Lower lobe of right lung (tissue), 2 donors: ENCODE measurements around the gene MGRN1. TPM values are rescaled to one million over a fixed set of nuclear protein-coding genes. Genes with fewer than 3 reads are reported as not detected.

ENCODE experiments used
- ATAC-seq, 2 donors: fragments of 200-7000 bp; cut with Tn5 transposase; one replicate each; pipeline ENCODE4 v1.9.1; 2020 to 2022; ENCODE audit warnings: mild to moderate bottlenecking in 2 of 2, moderate library complexity in 2 of 2
- DNase-seq: peaks from one replicate; pipeline ENCODE4 v3.0.0-alpha.2; 2020
- H3K27ac ChIP-seq: fragments of 200-600 bp; one replicate; pipeline ENCODE4 v1.8.0; 2022
- H3K27me3 ChIP-seq: fragments of 200-600 bp; one replicate; pipeline ENCODE4 v1.8.0; 2022; ENCODE audit warnings: low read depth
- H3K36me3 ChIP-seq: fragments of 200-600 bp; one replicate; pipeline ENCODE4 v1.8.0; 2022; ENCODE audit warnings: mild to moderate bottlenecking
- H3K4me1 ChIP-seq: fragments of 200-600 bp; one replicate; pipeline ENCODE4 v1.8.0; 2022
- H3K4me3 ChIP-seq: fragments of 200-600 bp; one replicate; pipeline ENCODE4 v1.8.0; 2022; ENCODE audit warnings: mild to moderate bottlenecking
- H3K9me3 ChIP-seq: fragments of 200-600 bp; one replicate; pipeline ENCODE4 v1.8.0; 2022
- CTCF ChIP-seq: fragments of 200-600 bp; IDR thresholded peaks from one replicate; pipeline ENCODE4 v1.8.0; 2022; ENCODE audit warnings: antibody characterized with exemption, mild to moderate bottlenecking
- intact Hi-C: fragments of 100-400 bp; cut with DNase I; formaldehyde crosslinking; loops from one replicate; pipeline ENCODE4 v1.11.0; 2022
- total RNA-seq: library from RNA; stranded (reverse); fragmentation: NEBNext Ultra II Directional; extraction: Animal tissue kit (Norgen Biotek cat#: 25700); gene quantifications from one replicate; pipeline ENCODE4 v1.2.1, GENCODE V29; 2021
- donor health status: DM: no; HTN: yes; CAD: no; lungs with severe emphysema.

MGRN1 gene
- total RNA-seq, 1 donor from 2014 or later = 75.7 TPM

GRCh38 chr16:4636196-4636595 lies 11.6 kb downstream of the MGRN1 start:
- Histone ChIP-seq H3K36me3 (peaks cover 36% of the 10 kb centered on the region), H3K4me3 (no peak overlapping the region), H3K4me1 (peaks cover 13% of the 10 kb centered on the region), H3K27me3 (no peaks in the 10 kb centered on the region), H3K9me3 (peaks cover 2% of the 10 kb centered on the region), H3K27ac (no peak overlapping the region)
- no peak for DNase-seq
- no peak for ATAC-seq
- TF ChIP-seq CTCF = no peak
- intact Hi-C loops = no loop called here

GRCh38 chr16:4637501-4638166 lies 13.0 kb downstream of the MGRN1 start:
- ATAC-seq (no peak), DNase-seq (no peak)
- Histone ChIP-seq H3K4me3 (no peak overlapping the region), H3K36me3 (peaks cover 36% of the 10 kb centered on the region), H3K9me3 (no peaks in the 10 kb centered on the region), H3K4me1 (peaks cover 20% of the 10 kb centered on the region), H3K27me3 (no peaks in the 10 kb centered on the region), H3K27ac (no peak overlapping the region)
- intact Hi-C loops = no loop called here
- no peak for TF ChIP-seq CTCF

GRCh38 chr16:4639899-4640509 lies 15.4 kb downstream of the MGRN1 start:
- Histone ChIP-seq H3K4me3 (no peak overlapping the region), H3K27ac (peak overlapping the region; percentile 64)
- DNase-seq = no peak

GRCh38 chr16:4640572-4641305 lies 16.1 kb downstream of the MGRN1 start:
- Histone ChIP-seq H3K27ac (peak overlapping the region; percentile 64), H3K27me3 (no peaks in the 10 kb centered on the region), H3K9me3 (no peaks in the 10 kb centered on the region), H3K36me3 (peaks cover 27% of the 10 kb centered on the region), H3K4me3 (no peak overlapping the region), H3K4me1 (peaks cover 20% of the 10 kb centered on the region)
- intact Hi-C loops = no loop called here
- peak; percentile 77 to 80 for ATAC-seq
- no peak for TF ChIP-seq CTCF
- DNase-seq = peak; percentile 70

More at GRCh38 chr16:4639899-4640509, 15.4 kb downstream of the MGRN1 start:
- Histone ChIP-seq H3K36me3 (peaks cover 28% of the 10 kb centered on the region), H3K9me3 (no peaks in the 10 kb centered on the region), H3K27me3 (no peaks in the 10 kb centered on the region), H3K4me1 (peaks cover 20% of the 10 kb centered on the region)
- TF ChIP-seq CTCF = no peak
- intact Hi-C loops = no loop called here
- peak in 1 of 2 donors; percentile 30 for ATAC-seq

GRCh38 chr16:4641306-4641687 lies 16.7 kb downstream of the MGRN1 start:
- Histone ChIP-seq H3K36me3 (peaks cover 23% of the 10 kb centered on the region), H3K27me3 (no peaks in the 10 kb centered on the region), H3K27ac (peak overlapping the region; percentile 64), H3K4me3 (no peak overlapping the region), H3K9me3 (no peaks in the 10 kb centered on the region), H3K4me1 (peaks cover 20% of the 10 kb centered on the region)
- DNase-seq (no peak), ATAC-seq (peak; percentile 70 to 72)
- intact Hi-C loops = no loop called here
- TF ChIP-seq CTCF = no peak
